B cell (primary cell): ENCODE results near the gene DUSP14. TPM values are rescaled to one million over a fixed set of nuclear protein-coding genes. Genes with fewer than 3 reads are reported as not detected.
"Not testable (repeated sequence)": the region's sequence is repeated elsewhere in the genome, so short reads cannot be mapped to it uniquely, and the experiment has no call there.

Experiments used
- ATAC-seq: fragments of 200-7000 bp; cut with Tn5 transposase; one replicate; pipeline ENCODE4 v1.10.0; 2021; ENCODE audit warnings: low read depth, mild to moderate bottlenecking, moderate number of reproducible peaks, moderate library complexity
- CTCF ChIA-PET: fragments of 350-600 bp; sonication (Branson Sonifier 250); formaldehyde crosslinking; loops from one replicate; lab custom pipeline; 2021; ENCODE audit warnings: antibody characterized with exemption, inconsistent platforms; lab: Charles Lee
- POLR2A ChIA-PET: fragments of 350-600 bp; sonication (Branson Sonifier 250); formaldehyde crosslinking; loops from one replicate; lab custom pipeline; 2021; ENCODE audit warnings: antibody characterized with exemption; lab: Charles Lee
- DNase-seq: peaks from one replicate; pipeline ENCODE4 v3.0.0; 2013
- H2AFZ ChIP-seq: 2 replicates; pipeline ENCODE4 v1.6.1; 2012; ENCODE audit warnings: mild to moderate bottlenecking, low read depth, low read length; ENCODE audit not compliant: insufficient read depth, poor library complexity, severe bottlenecking
- H3K27ac ChIP-seq, 2 donors: 1 replicate in 1 of 2; 2 replicates in 1 of 2; pipeline ENCODE4 v1.5.1; 2012 to 2013; ENCODE audit warnings: low read length in 2 of 2, mild to moderate bottlenecking in 2 of 2, moderate library complexity in 1 of 2
- H3K27me3 ChIP-seq, 4 experiments: fragments of 200-600 bp in 1 of 4; sonication (generic) in 1 of 4; replicated peaks in 1 of 4; 1 replicate in 2 of 4; 2 replicates in 2 of 4; pipeline versions ENCODE4 v1.6.1 to v1.7.0; 2013 to 2016; ENCODE audit warnings: low read length in 3 of 4, mild to moderate bottlenecking in 2 of 4, mixed read lengths in 1 of 4, moderate library complexity in 1 of 4; ENCODE audit not compliant: insufficient read depth in 4 of 4, control insufficient read depth in 3 of 4; ENCODE audit errors: control extremely low read depth in 1 of 4
- H3K36me3 ChIP-seq, 2 experiments: replicated peaks in 1 of 2; 1 replicate in 1 of 2; 2 replicates in 1 of 2; pipeline versions ENCODE4 v1.6.1 to v1.7.1; 2013; ENCODE audit warnings: low read length in 1 of 2; ENCODE audit not compliant: insufficient read depth in 2 of 2, control insufficient read depth in 1 of 2; ENCODE audit errors: control extremely low read depth in 1 of 2, extremely low read depth in 1 of 2
- H3K4me1 ChIP-seq, 2 donors: fragments of 200-600 bp in 1 of 2; sonication (generic) in 1 of 2; 1 replicate in 1 of 2; 2 replicates in 1 of 2; pipeline versions ENCODE4 v1.5.1 to v1.6.1; 2013 to 2017; ENCODE audit warnings: low read length in 2 of 2; ENCODE audit not compliant: control insufficient read depth in 2 of 2, insufficient read depth in 2 of 2
- H3K4me2 ChIP-seq: replicated peaks from 2 replicates; pipeline ENCODE3; 2012; ENCODE audit warnings: mild to moderate bottlenecking, low read depth, low read length; ENCODE audit not compliant: poor library complexity, severe bottlenecking
- H3K4me3 ChIP-seq, 5 experiments: fragments of 200-600 bp in 1 of 5; sonication (generic) in 1 of 5; 1 replicate in 3 of 5; 2 replicates in 2 of 5; pipeline versions ENCODE4 v1.5.1 to v1.7.0; 2011 to 2016; ENCODE audit warnings: low read length in 4 of 5, mild to moderate bottlenecking in 4 of 5, low read depth in 2 of 5, control low read depth in 1 of 5, moderate library complexity in 1 of 5; ENCODE audit not compliant: insufficient read depth in 1 of 5; ENCODE audit errors: control extremely low read depth in 1 of 5, extremely low read depth in 1 of 5
- H3K79me2 ChIP-seq: fragments of 200-600 bp; sonication (generic); one replicate; pipeline ENCODE4 v1.6.0; 2016; ENCODE audit warnings: low read length; ENCODE audit not compliant: control insufficient read depth, insufficient read depth
- H3K9ac ChIP-seq: fragments of 200-600 bp; sonication (generic); 2 replicates; pipeline ENCODE4 v1.6.1; 2017; ENCODE audit warnings: mild to moderate bottlenecking, low read length, moderate library complexity
- H3K9me3 ChIP-seq, 3 donors: one replicate each; pipeline versions ENCODE4 v1.6.1 to v1.7.1; 2013; ENCODE audit warnings: low read length in 2 of 3; ENCODE audit not compliant: control insufficient read depth in 2 of 3, insufficient read depth in 1 of 3; ENCODE audit errors: control extremely low read depth in 1 of 3
- H4K20me1 ChIP-seq: 2 replicates; pipeline ENCODE4 v1.6.0; 2012; ENCODE audit warnings: mild to moderate bottlenecking, low read length; ENCODE audit not compliant: insufficient read depth, control insufficient read depth, poor library complexity, severe bottlenecking
- H3K27ac Mint-ChIP-seq: one replicate; pipeline ENCODE4 v1.8.0; 2021; ENCODE audit warnings: mixed read lengths
- H3K27me3 Mint-ChIP-seq: one replicate; pipeline ENCODE4 v1.8.0; 2021; ENCODE audit warnings: mixed read lengths
- H3K4me1 Mint-ChIP-seq: one replicate; pipeline ENCODE4 v1.8.0; 2021; ENCODE audit warnings: mixed read lengths
- H3K4me3 Mint-ChIP-seq: one replicate; pipeline ENCODE4 v1.8.0; 2021; ENCODE audit warnings: mixed read lengths
- H3K9me3 Mint-ChIP-seq: one replicate; pipeline ENCODE4 v1.8.0; 2022; ENCODE audit warnings: mixed read lengths; ENCODE audit not compliant: insufficient read depth
- CTCF ChIP-seq: fragments of 200-600 bp; IDR thresholded peaks from one replicate; pipeline ENCODE4 v1.8.0; 2022; ENCODE audit warnings: antibody characterized with exemption, mild to moderate bottlenecking
- EZH2 ChIP-seq: IDR thresholded peaks from 2 replicates; pipeline ENCODE4 v1.6.1; 2012; ENCODE audit warnings: borderline replicate concordance, low read depth, mild to moderate bottlenecking, moderate library complexity, low read length; ENCODE audit not compliant: insufficient read depth, poor library complexity, severe bottlenecking
- WGBS: methylation state at CpG from one replicate; pipeline ENCODE4 v1.1.5; 2013; ENCODE audit warnings: missing lambda C conversion rate; ENCODE audit not compliant: insufficient coverage; 5-methylcytosine and 5-hydroxymethylcytosine counted together
- intact Hi-C: fragments of 100-400 bp; cut with micrococcal nuclease; formaldehyde crosslinking; loops from one replicate; pipeline ENCODE4 v1.10.0; 2022
- polyA plus RNA-seq: library from polyadenylated mRNA; depleted of rRNA; stranded (reverse); fragments of >200 nt; gene quantifications from 2 replicates; pipeline ENCODE4 v1.2.3, GENCODE V29; 2012
- total RNA-seq, 2 donors: library from RNA; stranded (reverse); fragments of 120-200 nt in 1 of 2; gene quantifications; 1 replicate in 1 of 2; 2 replicates in 1 of 2; pipeline versions ENCODE4 v1.2.3 to v1.2.4, GENCODE V29; 2013 to 2022

DUSP14 gene
- total and polyA plus RNA-seq, 2 donors (not counting 1 experiment from before 2014, with no cell fraction given) = 3.1 to 5.1 TPM

- Histone ChIP-seq H2AFZ (no peak overlapping the region), H3K9ac (no peak overlapping the region), H3K36me3 (peaks cover 0 to 2% of the 10 kb centered on the region in 2 experiments), H3K27ac (no peak overlapping the region), H3K4me1 (no peaks in the 10 kb centered on the region), H3K27me3 (no peaks in the 10 kb centered on the region), H3K9me3 (no peaks in the 10 kb centered on the region), H4K20me1 (no peaks in the 10 kb centered on the region), H3K4me2 (no peak overlapping the region), H3K4me3 (no peak overlapping the region), H3K79me2 (no peaks in the 10 kb centered on the region)
- TF ChIP-seq CTCF (no peak), EZH2 (no peak)
- intact Hi-C loops = no loop called here
- WGBS = over 99% methylated on average over 9 of the region's 9 CpGs
- DNase-seq = no peak
- H3K4me1 Mint-ChIP-seq = no peaks in the 10 kb centered on the region
- H3K9me3 Mint-ChIP-seq = no peaks in the 10 kb centered on the region
- no peak overlapping the region for H3K4me3 Mint-ChIP-seq
- ChIA-PET POLR2A (no interaction called here), CTCF (no interaction called here)
- no peak for ATAC-seq
- no peaks in the 10 kb centered on the region for H3K27me3 Mint-ChIP-seq
- H3K27ac Mint-ChIP-seq = no peak overlapping the region
Measured at GRCh38 chr17:37507111-37507510, 17.4 kb downstream of the DUSP14 start.

- no peaks in the 10 kb centered on the region for H3K79me2 ChIP-seq
- Mint-ChIP-seq H3K27ac (no peak overlapping the region), H3K9me3 (no peaks in the 10 kb centered on the region), H3K27me3 (no peaks in the 10 kb centered on the region), H3K4me1 (no peaks in the 10 kb centered on the region), H3K4me3 (no peak overlapping the region)
- 97% methylated on average over 17 of the region's 17 CpGs for WGBS
- H3K36me3 ChIP-seq = peaks cover under 1 to 12% of the 10 kb centered on the region in 2 experiments
- no peaks in the 10 kb centered on the region for H3K4me1 ChIP-seq
- CTCF ChIA-PET = no interaction called here
- POLR2A ChIA-PET = no interaction called here
- no peak overlapping the region for H3K27ac ChIP-seq
- no peak overlapping the region for H3K4me2 ChIP-seq
- DNase-seq (no peak), ATAC-seq (no peak)
- H3K4me3 ChIP-seq = no peak overlapping the region
- no peak overlapping the region for H3K9ac ChIP-seq
- no peaks in the 10 kb centered on the region for H3K9me3 ChIP-seq
- no peaks in the 10 kb centered on the region for H3K27me3 ChIP-seq
- intact Hi-C loops = no loop called here
- H4K20me1 ChIP-seq = no peaks in the 10 kb centered on the region
- TF ChIP-seq EZH2 = no peak
- no peak for TF ChIP-seq CTCF
- no peak overlapping the region for H2AFZ ChIP-seq
Measured at GRCh38 chr17:37510056-37510455, 20.4 kb downstream of the DUSP14 start.

- H2AFZ ChIP-seq, H3K27ac Mint-ChIP-seq, H3K9ac ChIP-seq, DNase-seq, H3K9me3 Mint-ChIP-seq, H3K27me3 ChIP-seq, intact Hi-C loops, ATAC-seq, H3K79me2 ChIP-seq, H3K27ac ChIP-seq, H3K4me3 ChIP-seq, H3K4me1 ChIP-seq, POLR2A ChIA-PET, H3K27me3 Mint-ChIP-seq, H3K4me2 ChIP-seq, H3K4me3 Mint-ChIP-seq, H3K4me1 Mint-ChIP-seq, H3K9me3 ChIP-seq, H4K20me1 ChIP-seq: not testable (repeated sequence)
- peaks cover 7 to 20% of the 10 kb centered on the region in 2 experiments for H3K36me3 ChIP-seq
- WGBS = no CpG with 5 or more reads among the region's 1 CpG
- CTCF ChIA-PET = interaction anchor here (0.6 kb wide), 1 partner anchor 30 kb away, joined by 3 read pairs; no protein-coding TSS in a partner anchor
Measured at GRCh38 chr17:37511642-37512041, 22.0 kb downstream of the DUSP14 start.
